OCI-LY7 (cell line): ENCODE data around the gene HINT1.

Experiments used
- CTCF ChIP-seq: fragments of 200-600 bp; sonication (generic); conservative IDR thresholded peaks from 2 replicates; pipeline ENCODE4 v1.5.1; 2014; ENCODE audit warnings: mild to moderate bottlenecking, antibody characterized with exemption, low read length, moderate library complexity, mixed read lengths
- EZH2phosphoT487 ChIP-seq: fragments of 200-600 bp; sonication (generic); IDR thresholded peaks from 2 replicates; pipeline ENCODE4 v1.6.1; 2018; ENCODE audit warnings: low read depth, borderline replicate concordance, mild to moderate bottlenecking, mixed run types, antibody characterized with exemption, low read length, moderate library complexity, mixed read lengths

- TF ChIP-seq CTCF: no peak
- TF ChIP-seq EZH2phosphoT487: no peak
Measured at GRCh38 chr5:131182839-131183238, 17.8 kb upstream of the HINT1 start.
